SK-N-SH (cell line): ENCODE results near the gene INPP5A.

ENCODE experiments used
- EZH2phosphoT487 ChIP-seq: fragments of 200-600 bp; sonication (generic); IDR thresholded peaks from 2 replicates; pipeline ENCODE4 v1.6.1; 2017; ENCODE audit warnings: low read depth, mixed run types, mild to moderate bottlenecking, antibody characterized with exemption, moderate library complexity, borderline replicate concordance
- FOSL2 ChIP-seq: IDR thresholded peaks from 2 replicates; pipeline ENCODE4 v1.4.0; 2012; ENCODE audit warnings: low read depth, mild to moderate bottlenecking, moderate library complexity, borderline replicate concordance
- POLR2AphosphoS5 ChIP-seq: IDR thresholded peaks from 2 replicates; pipeline ENCODE4 v1.6.1; 2012; ENCODE audit warnings: low read depth, low read length
- RFX5 ChIP-seq: IDR thresholded peaks from 2 replicates; pipeline ENCODE4 v1.6.1; 2012; ENCODE audit warnings: mild to moderate bottlenecking, improper control_type of control experiment, low read length
- TF ChIP-seq, protein P1 (sequence below): fragments of 200-600 bp; sonication (generic); IDR thresholded peaks from 2 replicates; pipeline ENCODE4 v1.6.1; 2017; ENCODE audit warnings: antibody characterized with exemption, mild to moderate bottlenecking, moderate library complexity
- TF ChIP-seq, protein P2 (sequence below): IDR thresholded peaks from 2 replicates; pipeline ENCODE4 v1.4.0; 2012; ENCODE audit warnings: low read depth
- TF ChIP-seq, protein P3 (sequence below): IDR thresholded peaks from 2 replicates; pipeline ENCODE4; 2012

DNA sequence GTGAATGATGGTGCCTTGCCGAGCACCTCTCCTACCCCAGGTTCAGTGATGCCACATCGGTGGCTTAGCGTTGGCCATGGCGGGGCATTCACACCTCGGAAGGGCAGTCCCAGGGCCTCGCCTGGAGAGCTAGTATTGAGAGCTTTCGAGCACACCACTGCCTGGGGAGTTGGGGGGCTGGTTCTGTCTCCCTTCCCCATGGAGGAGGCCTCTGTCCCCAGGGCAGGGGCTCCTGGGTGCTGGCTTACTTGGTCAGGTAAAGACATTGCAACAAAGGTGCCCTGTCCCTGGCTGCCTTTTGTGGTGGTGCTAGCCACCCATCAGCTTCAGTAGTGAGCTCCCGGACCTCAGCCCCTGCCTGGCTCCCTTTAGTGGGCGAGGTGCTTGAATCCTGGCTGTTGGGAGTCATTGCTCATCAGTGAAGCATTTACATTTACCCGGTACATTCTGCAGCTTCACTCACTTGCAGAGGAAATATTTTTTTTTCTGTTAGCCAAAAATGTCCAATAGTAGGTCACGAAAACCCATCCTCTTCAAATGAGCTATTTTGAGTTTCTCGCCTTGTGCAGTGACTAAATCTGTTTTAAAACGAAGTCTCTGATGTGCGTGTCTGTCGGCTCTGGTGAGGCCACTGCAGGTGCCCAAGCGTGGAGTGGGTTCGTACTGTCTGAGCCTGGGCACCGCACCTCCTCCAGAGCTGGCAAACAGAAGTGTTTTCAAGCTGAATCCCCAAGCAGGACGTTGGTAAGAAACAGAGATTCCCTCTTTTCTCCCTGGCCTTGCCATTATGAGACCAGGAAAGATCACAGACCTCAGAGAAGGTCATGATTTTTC lies 95.5 kb downstream of the INPP5A start:
- TF ChIP-seq POLR2AphosphoS5 (no peak), RFX5 (no peak), EZH2phosphoT487 (no peak), FOSL2 (no peak)
- TF ChIP-seq, protein P1, sequence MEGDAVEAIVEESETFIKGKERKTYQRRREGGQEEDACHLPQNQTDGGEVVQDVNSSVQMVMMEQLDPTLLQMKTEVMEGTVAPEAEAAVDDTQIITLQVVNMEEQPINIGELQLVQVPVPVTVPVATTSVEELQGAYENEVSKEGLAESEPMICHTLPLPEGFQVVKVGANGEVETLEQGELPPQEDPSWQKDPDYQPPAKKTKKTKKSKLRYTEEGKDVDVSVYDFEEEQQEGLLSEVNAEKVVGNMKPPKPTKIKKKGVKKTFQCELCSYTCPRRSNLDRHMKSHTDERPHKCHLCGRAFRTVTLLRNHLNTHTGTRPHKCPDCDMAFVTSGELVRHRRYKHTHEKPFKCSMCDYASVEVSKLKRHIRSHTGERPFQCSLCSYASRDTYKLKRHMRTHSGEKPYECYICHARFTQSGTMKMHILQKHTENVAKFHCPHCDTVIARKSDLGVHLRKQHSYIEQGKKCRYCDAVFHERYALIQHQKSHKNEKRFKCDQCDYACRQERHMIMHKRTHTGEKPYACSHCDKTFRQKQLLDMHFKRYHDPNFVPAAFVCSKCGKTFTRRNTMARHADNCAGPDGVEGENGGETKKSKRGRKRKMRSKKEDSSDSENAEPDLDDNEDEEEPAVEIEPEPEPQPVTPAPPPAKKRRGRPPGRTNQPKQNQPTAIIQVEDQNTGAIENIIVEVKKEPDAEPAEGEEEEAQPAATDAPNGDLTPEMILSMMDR, result no peak
- TF ChIP-seq, protein P2, sequence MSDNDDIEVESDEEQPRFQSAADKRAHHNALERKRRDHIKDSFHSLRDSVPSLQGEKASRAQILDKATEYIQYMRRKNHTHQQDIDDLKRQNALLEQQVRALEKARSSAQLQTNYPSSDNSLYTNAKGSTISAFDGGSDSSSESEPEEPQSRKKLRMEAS, result no peak
- TF ChIP-seq, protein P3, sequence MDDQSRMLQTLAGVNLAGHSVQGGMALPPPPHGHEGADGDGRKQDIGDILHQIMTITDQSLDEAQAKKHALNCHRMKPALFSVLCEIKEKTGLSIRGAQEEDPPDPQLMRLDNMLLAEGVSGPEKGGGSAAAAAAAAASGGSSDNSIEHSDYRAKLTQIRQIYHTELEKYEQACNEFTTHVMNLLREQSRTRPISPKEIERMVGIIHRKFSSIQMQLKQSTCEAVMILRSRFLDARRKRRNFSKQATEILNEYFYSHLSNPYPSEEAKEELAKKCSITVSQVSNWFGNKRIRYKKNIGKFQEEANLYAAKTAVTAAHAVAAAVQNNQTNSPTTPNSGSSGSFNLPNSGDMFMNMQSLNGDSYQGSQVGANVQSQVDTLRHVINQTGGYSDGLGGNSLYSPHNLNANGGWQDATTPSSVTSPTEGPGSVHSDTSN, result no peak
